GM12891 (cell line): ENCODE data around the gene MTFMT.

ENCODE experiments used
- POLR2A ChIP-seq: IDR thresholded peaks from 2 replicates; pipeline ENCODE4 v1.6.1; 2011; ENCODE audit warnings: low read depth, low read length, control low read depth
- POLR2AphosphoS5 ChIP-seq: IDR thresholded peaks from 2 replicates; pipeline ENCODE4 v1.6.1; 2011; ENCODE audit warnings: low read depth, low read length, control low read depth
- SPI1 ChIP-seq: IDR thresholded peaks from 2 replicates; pipeline ENCODE4 v1.6.1; 2011; ENCODE audit warnings: low read depth, low read length, control low read depth
- TAF1 ChIP-seq: IDR thresholded peaks from 2 replicates; pipeline ENCODE4 v1.6.1; 2011; ENCODE audit warnings: low read depth, low read length, control low read depth

GRCh38 chr15:65055201-65055870 is 25.9 kb upstream of the MTFMT start:
- TF ChIP-seq POLR2AphosphoS5: no peak
- TF ChIP-seq POLR2A: no peak
- no peak for TF ChIP-seq TAF1
- no peak for TF ChIP-seq SPI1
